GM12865 (cell line): ENCODE data around the gene SDE2.
A peak's percentile ranks its signal among the peaks of the same experiment; 100 is the strongest.
"Not testable (repeated sequence)": the region's sequence is repeated elsewhere in the genome, so short reads cannot be mapped to it uniquely, and the experiment has no call there.

Source experiments
- DNase-seq: peaks from one replicate; pipeline ENCODE4 v3.0.0; 2010; ENCODE audit warnings: low read depth
- H3K4me3 ChIP-seq: 2 replicates; pipeline ENCODE4 v1.5.1; 2011; ENCODE audit warnings: mild to moderate bottlenecking, low read depth, low read length, control low read depth
- TF ChIP-seq, protein P1 (sequence below): IDR thresholded peaks from 2 replicates; pipeline ENCODE4 v1.5.1; 2011; ENCODE audit warnings: low read length, control low read depth, low read depth, inconsistent platforms; ENCODE audit not compliant: insufficient read depth; ENCODE audit errors: missing control alignments

Gene SDE2

GRCh38 chr1:225987491-225988316, 11.4 kb downstream of the SDE2 start:
- no peak overlapping the region for H3K4me3 ChIP-seq
- DNase-seq = peak; percentile 56
- TF ChIP-seq, protein P1, sequence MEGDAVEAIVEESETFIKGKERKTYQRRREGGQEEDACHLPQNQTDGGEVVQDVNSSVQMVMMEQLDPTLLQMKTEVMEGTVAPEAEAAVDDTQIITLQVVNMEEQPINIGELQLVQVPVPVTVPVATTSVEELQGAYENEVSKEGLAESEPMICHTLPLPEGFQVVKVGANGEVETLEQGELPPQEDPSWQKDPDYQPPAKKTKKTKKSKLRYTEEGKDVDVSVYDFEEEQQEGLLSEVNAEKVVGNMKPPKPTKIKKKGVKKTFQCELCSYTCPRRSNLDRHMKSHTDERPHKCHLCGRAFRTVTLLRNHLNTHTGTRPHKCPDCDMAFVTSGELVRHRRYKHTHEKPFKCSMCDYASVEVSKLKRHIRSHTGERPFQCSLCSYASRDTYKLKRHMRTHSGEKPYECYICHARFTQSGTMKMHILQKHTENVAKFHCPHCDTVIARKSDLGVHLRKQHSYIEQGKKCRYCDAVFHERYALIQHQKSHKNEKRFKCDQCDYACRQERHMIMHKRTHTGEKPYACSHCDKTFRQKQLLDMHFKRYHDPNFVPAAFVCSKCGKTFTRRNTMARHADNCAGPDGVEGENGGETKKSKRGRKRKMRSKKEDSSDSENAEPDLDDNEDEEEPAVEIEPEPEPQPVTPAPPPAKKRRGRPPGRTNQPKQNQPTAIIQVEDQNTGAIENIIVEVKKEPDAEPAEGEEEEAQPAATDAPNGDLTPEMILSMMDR = peak; percentile 65

GRCh38 chr1:225981714-225982113, 17.4 kb downstream of the SDE2 start:
- no peak for DNase-seq
- TF ChIP-seq, protein P1 = no peak
- H3K4me3 ChIP-seq = no peak overlapping the region

DNA sequence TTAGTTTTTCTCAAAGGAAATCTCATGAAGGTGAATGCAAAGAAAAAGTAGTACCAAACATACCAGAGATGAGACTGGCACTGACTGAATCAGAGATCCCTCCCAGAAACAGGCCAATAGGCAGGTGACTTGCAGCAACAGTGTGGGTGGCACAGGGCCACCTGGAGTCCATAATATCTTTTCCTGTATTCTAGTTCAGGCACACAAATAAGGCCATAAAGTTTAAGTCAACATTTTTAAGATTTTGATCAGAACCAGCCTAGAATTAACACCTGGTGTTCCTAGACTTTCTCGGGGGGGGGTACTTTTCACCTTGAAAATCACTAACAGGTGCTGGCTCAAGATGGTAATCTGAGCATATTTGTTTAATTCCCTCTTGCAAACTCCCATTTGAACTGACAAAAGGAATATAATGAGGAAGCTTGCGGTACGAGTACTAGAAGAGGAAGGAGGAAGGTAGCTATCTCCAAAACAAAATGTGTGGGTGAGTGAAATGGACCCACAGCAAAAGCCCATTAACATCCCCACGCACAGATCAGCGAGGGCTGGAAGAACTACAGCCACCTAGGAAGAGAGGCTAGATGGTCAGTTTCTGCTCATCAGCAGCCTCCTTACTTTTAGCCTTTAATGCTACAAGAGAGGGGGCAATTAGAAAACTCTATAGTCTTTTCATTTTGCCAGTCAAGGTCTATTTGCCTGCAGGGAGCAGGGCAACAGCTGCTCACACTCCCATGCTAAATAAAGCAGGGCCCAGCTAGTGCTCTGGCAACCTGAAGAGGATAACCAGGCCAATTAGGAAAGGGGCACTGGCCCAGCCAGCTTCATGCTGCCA, 18.9 kb downstream of the SDE2 start:
- H3K4me3 ChIP-seq = no peak overlapping the region
- TF ChIP-seq, protein P1 = no peak
- no peak for DNase-seq

DNA sequence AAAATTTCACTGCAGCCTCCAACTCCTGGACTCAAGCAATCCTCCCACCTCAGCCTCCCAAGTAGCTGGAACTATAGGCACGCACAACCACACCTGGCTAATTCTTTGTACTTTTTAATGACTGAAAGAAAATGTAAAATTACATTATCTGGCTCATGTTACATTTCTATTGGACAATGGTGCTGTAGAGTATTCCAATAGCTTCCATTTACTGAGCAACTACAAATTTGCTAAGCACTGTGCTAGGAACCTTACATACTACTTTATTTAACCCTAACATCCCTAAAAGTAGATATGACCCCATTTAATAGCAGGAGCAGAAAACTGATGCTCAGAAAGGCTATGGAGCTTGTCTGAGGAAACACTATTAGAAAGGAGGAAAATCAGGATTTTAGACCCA, 19.7 kb downstream of the SDE2 start:
- DNase-seq = no peak
- TF ChIP-seq, protein P1 = no peak
- H3K4me3 ChIP-seq = no peak overlapping the region

DNA sequence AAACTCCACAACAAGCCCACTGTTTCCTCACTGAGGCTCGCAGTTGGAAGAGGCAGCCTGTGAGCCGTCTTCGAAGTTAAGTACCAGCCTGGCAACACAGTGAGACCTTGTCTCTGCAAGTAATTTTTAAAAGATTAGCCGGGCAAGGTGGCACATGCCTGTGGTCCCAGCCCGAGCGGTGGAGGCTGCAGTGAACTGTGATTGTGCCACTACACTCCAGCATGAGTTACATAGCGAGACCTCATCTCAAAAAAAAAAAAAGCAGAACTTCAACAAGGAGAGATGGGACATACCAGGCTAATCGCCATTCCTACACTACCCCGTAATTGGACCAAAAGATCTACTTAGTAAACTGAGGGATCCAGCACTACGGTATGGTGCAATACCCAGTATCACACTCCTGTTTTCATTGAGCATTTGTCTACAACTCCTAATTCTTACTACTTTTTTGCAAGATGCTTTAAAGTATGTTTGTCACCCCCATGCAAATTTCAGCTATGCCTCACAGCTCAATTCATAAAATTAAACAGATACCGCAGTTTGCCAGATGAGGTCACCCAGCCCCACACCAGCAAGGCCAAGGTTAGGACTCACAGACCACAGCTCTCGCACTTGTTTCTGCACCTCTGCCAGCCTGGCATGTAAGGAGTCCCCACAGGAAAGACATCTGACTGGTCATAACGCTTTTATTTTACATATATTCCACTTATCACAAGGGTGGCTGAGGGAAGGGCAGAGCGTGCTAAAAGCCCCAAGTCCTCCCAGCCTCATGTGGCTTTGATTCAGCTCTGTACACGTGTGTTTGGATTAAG, 21.0 kb downstream of the SDE2 start:
- TF ChIP-seq, protein P1 = no peak
- DNase-seq = peak; percentile 70
- no peak overlapping the region for H3K4me3 ChIP-seq

GRCh38 chr1:225975146-225975545, 24.0 kb downstream of the SDE2 start:
- not testable (repeated sequence) for DNase-seq, H3K4me3 ChIP-seq

- DNase-seq = no peak
- no peak overlapping the region for H3K4me3 ChIP-seq
- TF ChIP-seq, protein P1 = no peak
Observed at GRCh38 chr1:225974454-225974853, 24.7 kb downstream of the SDE2 start.
